ENCODE results near the gene PPIF. TPM values are rescaled to one million over a fixed set of nuclear protein-coding genes. Genes with fewer than 3 reads are reported as not detected.

The PPIF gene
- total RNA-seq, 1 experiment from 2014 or later: 133 TPM

DNA sequence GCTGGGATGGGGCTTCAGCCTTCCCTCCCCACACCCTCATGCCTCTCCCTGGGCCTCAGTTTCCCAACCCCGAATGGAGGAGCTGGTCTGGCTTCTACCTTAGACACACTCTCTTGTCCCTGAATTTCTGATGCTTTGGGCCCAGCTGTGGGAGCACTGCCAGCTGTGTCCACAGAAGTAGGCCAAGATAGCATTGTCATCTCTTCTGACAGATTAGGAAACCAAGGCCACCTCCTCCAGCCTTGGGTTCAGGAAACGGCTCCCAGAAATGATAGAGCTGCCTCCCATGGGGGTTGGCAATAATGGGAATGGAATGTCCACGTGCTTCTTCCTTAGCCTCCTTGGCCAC is 1.3 kb downstream of the PPIF start:
- DNase-seq: no peak
- Mint-ChIP-seq H3K4me1 (ENCODE audit: low read depth, unreplicated experiment) (no peaks in the 10 kb centered on the region), H3K36me3 (ENCODE audit: insufficient read depth, unreplicated experiment) (peaks cover 60% of the 10 kb centered on the region), H3K9me3 (ENCODE audit: unreplicated experiment) (no peaks in the 10 kb centered on the region), H3K27ac (ENCODE audit: unreplicated experiment) (peak overlapping the region; percentile 71), H3K4me3 (ENCODE audit: unreplicated experiment) (peak overlapping the region; percentile 81), H3K27me3 (ENCODE audit: insufficient read depth, unreplicated experiment) (no peaks in the 10 kb centered on the region)
- CTCF ChIA-PET: interaction anchor here (0.5 kb wide), 1 partner anchor 155 kb away, joined by 4 read pairs; no protein-coding TSS in a partner anchor
- no peaks in the 10 kb centered on the region; the same call in 1 of the 2 replicates for H3K4me1 ChIP-seq
- no peaks in the 10 kb centered on the region for H3K9me3 ChIP-seq
- no peak for TF ChIP-seq CTCF (IDR thresholded peaks at IDR 0.05; ENCODE audit: insufficient read depth in 1 of 2, low read depth in 1 of 2, low read length in 1 of 2, severe bottlenecking in 1 of 2, unreplicated experiment in 1 of 2)
- no peaks in the 10 kb centered on the region for H3K27me3 ChIP-seq (replicated peaks; ENCODE audit: control insufficient read depth, insufficient read depth, low read length)
- POLR2A ChIA-PET: interaction anchor here (2.3 kb wide), 1 partner anchor 10 kb away, joined by 8 read pairs; no protein-coding TSS in a partner anchor
- H3K36me3 ChIP-seq (ENCODE audit: control insufficient read depth, insufficient read depth, low read length): peaks cover 17% of the 10 kb centered on the region
- intact Hi-C loops (cut with micrococcal nuclease; ENCODE audit: unreplicated experiment): no loop called here
- H3K4me3 ChIP-seq (ENCODE audit: low read depth, low read length): peak overlapping the region; percentile 90
- no TSS peak for BruUV-seq (replicated peaks)

DNA sequence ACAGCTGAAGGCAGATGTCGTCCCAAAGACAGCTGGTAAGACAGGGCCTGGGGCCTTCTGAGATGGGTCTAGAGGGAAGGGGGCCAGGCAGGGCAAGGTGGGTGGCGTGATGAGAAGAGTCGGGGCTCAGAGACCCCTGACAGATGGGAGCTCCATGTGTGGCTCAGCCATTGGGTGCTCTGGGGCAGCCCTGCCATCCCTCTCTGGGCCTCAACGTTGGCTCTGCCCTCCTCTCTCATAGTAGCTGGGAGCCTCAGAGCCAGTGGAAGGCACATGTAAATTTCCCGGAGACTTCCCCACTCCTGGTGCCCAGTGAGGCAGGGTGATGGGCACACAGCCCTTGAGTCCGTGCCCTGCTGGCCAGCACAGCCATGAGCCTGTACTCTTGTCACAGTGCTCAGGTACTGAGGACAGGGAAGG is 1.8 kb downstream of the PPIF start:
- no peak overlapping the region for H3K4me3 ChIP-seq (ENCODE audit: low read depth, low read length)
- no peaks in the 10 kb centered on the region; the same call in 1 of the 2 replicates for H3K4me1 ChIP-seq
- ChIA-PET CTCF (no interaction called here), POLR2A (no interaction called here)
- no peaks in the 10 kb centered on the region for H3K27me3 ChIP-seq (replicated peaks; ENCODE audit: control insufficient read depth, insufficient read depth, low read length)
- Mint-ChIP-seq H3K27ac (ENCODE audit: unreplicated experiment) (no peak overlapping the region), H3K36me3 (ENCODE audit: insufficient read depth, unreplicated experiment) (peaks cover 64% of the 10 kb centered on the region), H3K9me3 (ENCODE audit: unreplicated experiment) (no peaks in the 10 kb centered on the region), H3K4me3 (ENCODE audit: unreplicated experiment) (peak overlapping the region; percentile 81), H3K4me1 (ENCODE audit: low read depth, unreplicated experiment) (no peaks in the 10 kb centered on the region), H3K27me3 (ENCODE audit: insufficient read depth, unreplicated experiment) (no peaks in the 10 kb centered on the region)
- intact Hi-C loops (cut with micrococcal nuclease; ENCODE audit: unreplicated experiment): no loop called here
- peaks cover 19% of the 10 kb centered on the region for H3K36me3 ChIP-seq (ENCODE audit: control insufficient read depth, insufficient read depth, low read length)
- TF ChIP-seq CTCF (IDR thresholded peaks at IDR 0.05; ENCODE audit: insufficient read depth in 1 of 2, low read depth in 1 of 2, low read length in 1 of 2, severe bottlenecking in 1 of 2, unreplicated experiment in 1 of 2): no peak
- no peak for DNase-seq
- no TSS peak for BruUV-seq (replicated peaks)
- H3K9me3 ChIP-seq: no peaks in the 10 kb centered on the region

- H3K9me3 Mint-ChIP-seq (ENCODE audit: unreplicated experiment): no peaks in the 10 kb centered on the region
- Histone ChIP-seq H3K4me1 (no peaks in the 10 kb centered on the region; the same call in 1 of the 2 replicates), H3K9me3 (no peaks in the 10 kb centered on the region), H3K36me3 (ENCODE audit: control insufficient read depth, insufficient read depth, low read length) (peaks cover 22% of the 10 kb centered on the region), H3K4me3 (ENCODE audit: low read depth, low read length) (no peak overlapping the region), H3K27me3 (replicated peaks; ENCODE audit: control insufficient read depth, insufficient read depth, low read length) (no peaks in the 10 kb centered on the region)
- H3K4me1 Mint-ChIP-seq (ENCODE audit: low read depth, unreplicated experiment): no peaks in the 10 kb centered on the region
- H3K36me3 Mint-ChIP-seq (ENCODE audit: insufficient read depth, unreplicated experiment): peaks cover 72% of the 10 kb centered on the region
- CTCF ChIA-PET: no interaction called here
- H3K27ac Mint-ChIP-seq (ENCODE audit: unreplicated experiment): peak overlapping the region; percentile 8
- no TSS peak for BruUV-seq (replicated peaks)
- POLR2A ChIA-PET: no interaction called here
- H3K27me3 Mint-ChIP-seq (ENCODE audit: insufficient read depth, unreplicated experiment): no peaks in the 10 kb centered on the region
- intact Hi-C loops (cut with micrococcal nuclease; ENCODE audit: unreplicated experiment): no loop called here
- TF ChIP-seq CTCF (IDR thresholded peaks at IDR 0.05; ENCODE audit: insufficient read depth in 1 of 2, low read depth in 1 of 2, low read length in 1 of 2, severe bottlenecking in 1 of 2, unreplicated experiment in 1 of 2): no peak
- DNase-seq: no peak
- no peak overlapping the region for H3K4me3 Mint-ChIP-seq (ENCODE audit: unreplicated experiment)
Measured at GRCh38 chr10:79349766-79350406, 2.6 kb downstream of the PPIF start.
